BJ (cell line): ENCODE measurements around the gene ARSB. TPM values are rescaled to one million over a fixed set of nuclear protein-coding genes. Genes with fewer than 3 reads are reported as not detected.

ENCODE experiments used
- CTCF ChIA-PET: fragments of 350-600 bp; formaldehyde crosslinking; extraction: SDS; loops from one replicate; lab custom pipeline; 2021; ENCODE audit warnings: antibody characterized with exemption, inconsistent platforms; lab: Yijun Ruan, JAX
- POLR2A ChIA-PET: fragments of 300-600 bp; sonication (Branson Sonifier 250); formaldehyde crosslinking; extraction: SDS; loops from one replicate; lab custom pipeline; 2021; ENCODE audit warnings: antibody characterized with exemption; lab: Charles Lee
- DNase-seq: peaks from one replicate; pipeline ENCODE4 v3.0.0-alpha.2; 2011; ENCODE audit warnings: low read depth
- H3K27me3 ChIP-seq: 2 replicates; pipeline ENCODE4 v1.6.0; 2011; ENCODE audit warnings: low read length; ENCODE audit not compliant: control insufficient read depth, insufficient read depth
- H3K36me3 ChIP-seq: 2 replicates; pipeline ENCODE4 v1.5.1; 2011; ENCODE audit warnings: low read length; ENCODE audit not compliant: control insufficient read depth, insufficient read depth
- H3K4me3 ChIP-seq: 2 replicates; pipeline ENCODE4 v1.5.1; 2011; ENCODE audit warnings: low read depth, mild to moderate bottlenecking, control low read depth, low read length
- polyA plus RNA-seq: library from polyadenylated mRNA; depleted of rRNA; stranded (reverse); fragments of >200 nt; gene quantifications from 2 replicates; pipeline ENCODE4 v1.2.3, GENCODE V29; 2011
- TF ChIP-seq, protein P1 (sequence below): IDR thresholded peaks from 2 replicates; pipeline ENCODE4 v1.5.1; 2011; ENCODE audit warnings: low read depth, mild to moderate bottlenecking, control low read depth, inconsistent platforms, low read length, moderate library complexity; ENCODE audit not compliant: insufficient read depth

ARSB gene
- polyA plus RNA-seq, 1 experiment = 26.7 TPM

DNA sequence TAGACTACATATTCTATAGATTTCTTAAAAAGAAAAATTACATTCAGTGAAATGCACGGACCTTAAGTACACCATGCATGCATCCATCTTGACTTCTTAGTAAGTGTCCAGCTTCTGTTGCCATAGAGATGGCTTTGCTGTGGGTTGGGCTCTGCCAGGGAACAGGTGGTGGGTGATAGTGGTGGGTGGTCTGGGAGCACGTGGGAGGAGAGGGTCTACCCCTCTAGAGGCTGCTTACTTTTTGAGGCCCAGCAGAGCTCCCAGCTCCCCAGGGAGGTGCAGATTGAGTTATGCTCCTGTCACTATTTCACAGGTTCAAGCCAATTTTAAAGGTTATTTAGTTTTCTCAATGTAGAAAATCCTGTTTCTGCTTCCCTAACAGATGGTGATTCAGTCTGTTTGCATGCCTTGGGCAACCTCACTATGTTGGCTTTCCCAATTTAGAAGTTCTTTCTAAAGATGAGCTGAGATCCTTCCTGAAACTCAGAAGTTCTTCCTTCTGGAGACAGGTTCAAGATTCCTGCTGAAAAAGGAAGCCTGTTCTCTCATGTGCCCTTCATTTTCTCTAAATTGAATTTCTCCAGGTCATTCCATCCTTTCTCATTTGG lies 229.2 kb downstream of the ARSB start:
- Histone ChIP-seq H3K36me3 (no peaks in the 10 kb centered on the region), H3K4me3 (no peak overlapping the region), H3K27me3 (no peaks in the 10 kb centered on the region)
- CTCF ChIA-PET = interaction anchor here (1.1 kb wide), 1 partner anchor 199 kb away, joined by 3 read pairs; no protein-coding TSS in a partner anchor
- TF ChIP-seq, protein P1, sequence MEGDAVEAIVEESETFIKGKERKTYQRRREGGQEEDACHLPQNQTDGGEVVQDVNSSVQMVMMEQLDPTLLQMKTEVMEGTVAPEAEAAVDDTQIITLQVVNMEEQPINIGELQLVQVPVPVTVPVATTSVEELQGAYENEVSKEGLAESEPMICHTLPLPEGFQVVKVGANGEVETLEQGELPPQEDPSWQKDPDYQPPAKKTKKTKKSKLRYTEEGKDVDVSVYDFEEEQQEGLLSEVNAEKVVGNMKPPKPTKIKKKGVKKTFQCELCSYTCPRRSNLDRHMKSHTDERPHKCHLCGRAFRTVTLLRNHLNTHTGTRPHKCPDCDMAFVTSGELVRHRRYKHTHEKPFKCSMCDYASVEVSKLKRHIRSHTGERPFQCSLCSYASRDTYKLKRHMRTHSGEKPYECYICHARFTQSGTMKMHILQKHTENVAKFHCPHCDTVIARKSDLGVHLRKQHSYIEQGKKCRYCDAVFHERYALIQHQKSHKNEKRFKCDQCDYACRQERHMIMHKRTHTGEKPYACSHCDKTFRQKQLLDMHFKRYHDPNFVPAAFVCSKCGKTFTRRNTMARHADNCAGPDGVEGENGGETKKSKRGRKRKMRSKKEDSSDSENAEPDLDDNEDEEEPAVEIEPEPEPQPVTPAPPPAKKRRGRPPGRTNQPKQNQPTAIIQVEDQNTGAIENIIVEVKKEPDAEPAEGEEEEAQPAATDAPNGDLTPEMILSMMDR = no peak
- no peak for DNase-seq
- POLR2A ChIA-PET = no interaction called here

DNA sequence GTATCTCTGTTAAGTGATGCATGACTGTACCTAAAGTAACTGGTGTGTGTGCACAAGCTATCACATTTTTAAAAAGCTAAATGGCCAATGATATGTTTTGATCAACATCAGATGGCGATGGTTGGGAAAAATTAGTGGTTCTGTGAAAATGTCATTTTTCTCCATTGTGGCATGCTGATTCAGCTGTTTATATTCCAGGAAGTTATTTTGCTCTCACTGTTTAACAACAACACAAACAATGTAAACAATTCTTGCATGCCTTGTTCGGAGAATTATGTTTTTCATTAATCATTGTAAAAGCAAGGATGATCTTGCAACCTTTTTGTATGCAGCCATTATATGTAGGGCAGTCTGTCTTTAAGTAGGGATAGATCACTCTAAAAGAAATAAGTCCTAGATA lies 230.5 kb downstream of the ARSB start:
- H3K36me3 ChIP-seq = no peaks in the 10 kb centered on the region
- TF ChIP-seq, protein P1 = no peak
- ChIA-PET POLR2A (no interaction called here), CTCF (no interaction called here)
- no peak overlapping the region for H3K4me3 ChIP-seq
- H3K27me3 ChIP-seq = no peaks in the 10 kb centered on the region
- no peak for DNase-seq

DNA sequence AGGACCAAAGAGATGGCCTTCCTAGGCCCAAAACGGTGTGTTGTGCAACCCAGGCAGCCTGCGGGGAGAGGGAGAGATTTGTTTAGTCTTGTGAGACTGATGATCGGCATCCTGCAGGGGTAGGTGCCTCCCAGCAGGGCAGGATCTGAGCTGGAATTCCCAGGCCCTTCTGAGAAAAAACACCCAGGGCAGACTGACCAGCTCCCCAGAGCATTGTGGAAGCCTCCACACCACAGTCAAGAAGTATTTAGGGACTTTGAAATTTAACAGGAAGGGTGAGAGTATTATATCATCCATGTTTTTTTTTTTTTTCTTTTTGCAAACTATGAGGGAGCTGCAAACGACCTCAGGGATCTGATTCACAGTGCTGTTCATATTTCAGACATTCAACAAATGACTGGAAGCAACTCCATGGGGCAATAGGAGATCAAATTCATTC lies 232.0 kb downstream of the ARSB start:
- CTCF ChIA-PET = no interaction called here
- no peaks in the 10 kb centered on the region for H3K36me3 ChIP-seq
- POLR2A ChIA-PET = interaction anchor here (0.6 kb wide), 1 partner anchor 839 kb away, joined by 9 read pairs; no protein-coding TSS in a partner anchor
- H3K27me3 ChIP-seq = no peaks in the 10 kb centered on the region
- TF ChIP-seq, protein P1 = no peak
- DNase-seq = no peak
- no peak overlapping the region for H3K4me3 ChIP-seq

DNA sequence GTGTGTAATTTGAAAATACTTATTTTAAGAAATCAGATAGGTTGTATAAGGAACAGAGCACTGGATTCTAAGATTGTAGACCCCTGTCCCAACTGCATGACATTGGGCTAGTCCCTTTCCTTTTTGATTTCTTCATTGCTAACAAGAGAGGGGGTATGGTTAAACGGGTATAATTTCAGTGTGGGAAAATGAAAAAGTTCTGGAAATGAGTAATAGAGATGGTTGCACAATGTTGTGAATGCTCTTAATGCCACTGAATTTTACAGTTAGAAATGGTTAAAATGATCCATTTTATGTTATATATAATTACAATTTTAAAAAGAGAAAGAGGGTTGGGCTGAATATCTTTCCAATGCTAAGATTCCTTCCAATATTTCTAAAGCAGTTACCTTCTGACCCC lies 233.2 kb downstream of the ARSB start:
- TF ChIP-seq, protein P1 = no peak
- DNase-seq = no peak
- Histone ChIP-seq H3K27me3 (no peaks in the 10 kb centered on the region), H3K36me3 (no peaks in the 10 kb centered on the region), H3K4me3 (no peak overlapping the region)
- POLR2A ChIA-PET = no interaction called here
- CTCF ChIA-PET = interaction anchor here (0.6 kb wide), 1 partner anchor 84 kb away, joined by 4 read pairs; no protein-coding TSS in a partner anchor

DNA sequence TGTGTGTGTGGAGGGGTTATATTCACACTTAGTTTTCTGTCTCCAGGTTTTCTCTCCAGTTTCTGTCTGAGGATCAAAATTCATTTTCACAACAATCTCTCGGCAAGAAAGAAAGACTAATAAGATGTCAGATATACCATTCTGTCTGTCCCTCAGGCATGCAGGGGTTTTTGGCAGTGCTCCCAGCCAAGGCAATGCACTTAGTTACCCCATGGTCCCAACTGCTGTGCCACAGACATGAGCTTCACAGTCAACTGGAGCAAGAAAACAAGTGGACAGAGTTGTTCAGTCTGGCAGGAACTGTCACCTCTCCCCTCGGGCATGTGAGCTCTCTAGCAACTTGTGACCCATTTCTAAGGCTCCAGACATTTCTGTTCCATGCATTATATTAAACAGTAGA lies 234.8 kb downstream of the ARSB start:
- no peak for DNase-seq
- Histone ChIP-seq H3K36me3 (no peaks in the 10 kb centered on the region), H3K27me3 (no peaks in the 10 kb centered on the region; the same call in 1 of the 2 replicates), H3K4me3 (no peak overlapping the region)
- TF ChIP-seq, protein P1 = no peak
- ChIA-PET POLR2A (no interaction called here), CTCF (no interaction called here)
